Adrenal gland (tissue), 5 donors: ENCODE results near the gene ABCC4.

ENCODE experiments used
- CTCF ChIP-seq, 6 experiments: fragments of 450-650 bp in 4 of 6; fragments of 200-600 bp in 2 of 6; sonication (generic) in 1 of 6; IDR thresholded peaks; 1 replicate in 5 of 6; 2 replicates in 1 of 6; pipeline versions ENCODE4 v1.5.1 to v1.8.0; 2016 to 2021; ENCODE audit warnings: antibody characterized with exemption in 6 of 6, mild to moderate bottlenecking in 2 of 6, moderate library complexity in 1 of 6
- POLR2A ChIP-seq, 2 donors: fragments of 450-650 bp; IDR thresholded peaks; one replicate each; pipeline ENCODE4 v1.6.1; 2017; ENCODE audit warnings: antibody characterized with exemption in 2 of 2, mild to moderate bottlenecking in 2 of 2, moderate library complexity in 1 of 2
- donor health status: DM: no; HTN: no; CAD: no.

GRCh38 chr13:95256091-95256490, 45.2 kb downstream of the ABCC4 start:
- TF ChIP-seq CTCF (IDR thresholded peaks at IDR 0.05), result no peak
- no peak for TF ChIP-seq POLR2A (IDR thresholded peaks at IDR 0.05)
